MM.1S (cell line): ENCODE measurements around the gene DGKI.

Experiments used
- CTCF ChIP-seq: fragments of 300-600 bp; sonication (generic); IDR thresholded peaks from 2 replicates; pipeline ENCODE4 v1.5.1; 2016; ENCODE audit warnings: antibody characterized with exemption, low read length, mixed read lengths
- EZH2phosphoT487 ChIP-seq: fragments of 300-600 bp; sonication (generic); IDR thresholded peaks from 2 replicates; pipeline ENCODE4 v1.6.1; 2018; ENCODE audit warnings: antibody characterized with exemption, low read length

GRCh38 chr7:137839903-137840779 lies 6.6 kb downstream of the DGKI start:
- TF ChIP-seq CTCF (no peak), EZH2phosphoT487 (no peak)
